GM12878 (cell line): ENCODE data around the gene DNAJC12. TPM values are rescaled to one million over a fixed set of nuclear protein-coding genes. Genes with fewer than 3 reads are reported as not detected.
"Not testable (repeated sequence)": the region's sequence is repeated elsewhere in the genome, so short reads cannot be mapped to it uniquely, and the experiment has no call there.

Experiments used
- ATAC-seq: fragments of 200-7000 bp; cut with Tn5 transposase; 3 replicates; pipeline ENCODE4 v1.9.1; 2020; ENCODE audit warnings: mild to moderate bottlenecking, moderate library complexity
- BruUV-seq: library from RNA; stranded (reverse); fragments of 400-500 nt; replicated peaks from 2 replicates; lab custom pipeline; 2021; lab: Mats Ljungman, UMichigan
- CTCF ChIA-PET: fragments of 300-600 bp; sonication (Branson Sonifier 250); formaldehyde crosslinking; extraction: SDS; loops from one replicate; lab custom pipeline; 2021; ENCODE audit warnings: inconsistent platforms; lab: Yijun Ruan, JAX
- POLR2A ChIA-PET: fragments of 350-600 bp; formaldehyde crosslinking; extraction: SDS; loops from one replicate; lab custom pipeline; 2021; ENCODE audit warnings: inconsistent platforms; lab: Charles Lee
- RAD21 ChIA-PET: fragments of 300-600 bp; sonication (Branson Sonifier 250); formaldehyde crosslinking; loops from one replicate; lab custom pipeline; 2023; ENCODE audit warnings: antibody characterized with exemption; ENCODE audit not compliant: unreplicated experiment; lab: Charles Lee
- SMC1A ChIA-PET: fragments of 300-600 bp; sonication (Branson Sonifier 250); formaldehyde crosslinking; loops from one replicate; lab custom pipeline; 2023; ENCODE audit not compliant: unreplicated experiment, uncharacterized antibody; lab: Charles Lee
- DNase-seq: peaks from one replicate; pipeline ENCODE4 v3.0.0-alpha.2; 2011; ENCODE audit warnings: low read depth, low spot score
- FAIRE-seq: peaks from 3 replicates; lab custom pipeline; 2011; peaks lifted over from hg19 to GRCh38; lab: Jason Lieb, UNC
- H2AFZ ChIP-seq: 2 replicates; pipeline ENCODE4 v1.6.0; 2011; ENCODE audit warnings: low read depth, low read length, control low read depth; ENCODE audit not compliant: control insufficient read depth
- H3K27ac ChIP-seq: 2 replicates; pipeline ENCODE4 v1.5.1; 2011; ENCODE audit warnings: control low read depth; ENCODE audit not compliant: control insufficient read depth, insufficient read depth
- H3K27me3 ChIP-seq, 2 experiments: replicated peaks in 1 of 2; 2 replicates each; pipeline versions ENCODE4 v1.6.0 to v1.6.1; 2011; ENCODE audit warnings: low read length in 1 of 2; ENCODE audit not compliant: control insufficient read depth in 2 of 2, insufficient read depth in 2 of 2
- H3K36me3 ChIP-seq, 2 experiments: 2 replicates each; pipeline ENCODE4 v1.5.1; 2011; ENCODE audit warnings: low read length in 1 of 2; ENCODE audit not compliant: control insufficient read depth in 2 of 2, insufficient read depth in 2 of 2
- H3K4me1 ChIP-seq: 2 replicates; pipeline ENCODE4 v1.6.1; 2011; ENCODE audit warnings: mild to moderate bottlenecking, low read length, moderate library complexity, mixed read lengths; ENCODE audit not compliant: control insufficient read depth, insufficient read depth
- H3K4me2 ChIP-seq: 2 replicates; pipeline ENCODE4 v1.6.0; 2011; ENCODE audit warnings: control low read depth; ENCODE audit not compliant: control insufficient read depth, insufficient read depth
- H3K4me3 ChIP-seq: fragments of 200-600 bp; sonication (generic); 2 replicates; pipeline ENCODE4 v1.5.1; 2016
- H3K79me2 ChIP-seq: 2 replicates; pipeline ENCODE4 v1.6.0; 2011; ENCODE audit warnings: low read length; ENCODE audit not compliant: control insufficient read depth, insufficient read depth
- H3K9ac ChIP-seq: 2 replicates; pipeline ENCODE4 v1.8.0; 2011; ENCODE audit warnings: low read length, control low read depth, mixed read lengths; ENCODE audit not compliant: control insufficient read depth, insufficient read depth
- H3K9me3 ChIP-seq: replicated peaks from 3 replicates; pipeline ENCODE4 v1.5.1; 2011; ENCODE audit warnings: mild to moderate bottlenecking, low read length; ENCODE audit not compliant: control insufficient read depth, insufficient read depth
- H4K20me1 ChIP-seq: 2 replicates; pipeline ENCODE4 v1.6.0; 2011; ENCODE audit not compliant: control insufficient read depth, insufficient read depth
- NFYB ChIP-seq: IDR thresholded peaks from 2 replicates; pipeline ENCODE4 v1.6.1; 2011; ENCODE audit warnings: low read depth, mild to moderate bottlenecking, low read length, improper control_type of control experiment, moderate library complexity; ENCODE audit not compliant: insufficient read depth
- ZNF207 ChIP-seq: fragments of 450-650 bp; IDR thresholded peaks from 2 replicates; pipeline ENCODE4 v1.6.1; 2014; ENCODE audit warnings: antibody characterized with exemption, mild to moderate bottlenecking, borderline replicate concordance
- WGBS: methylation state at CpG from one replicate; pipeline ENCODE4 v1.1.6; 2016; ENCODE audit warnings: low lambda C conversion rate; ENCODE audit not compliant: insufficient replicate concordance, insufficient coverage; ENCODE audit errors: missing lambda C conversion rate; 5-methylcytosine and 5-hydroxymethylcytosine counted together
- in situ Hi-C: fragments of 300-500 bp; cut with MboI; formaldehyde crosslinking; loops from 9 replicates; pipeline ENCODE4 v1.14.3; 2018; ENCODE audit warnings: mixed read lengths
- intact Hi-C: fragments of 100-400 bp; cut with micrococcal nuclease; formaldehyde crosslinking; loops from one replicate; pipeline ENCODE4 v1.14.2; 2022; ENCODE audit not compliant: unreplicated experiment
- polyA plus RNA-seq, 11 experiments: library from polyadenylated mRNA; depleted of rRNA in 4 of 11; unstranded in 6 of 11; stranded (reverse) in 5 of 11; fragments of >200 nt; fragmentation: Nextera tagmentation in 4 of 11; fragmentation: Illumina TruSeq in 1 of 11; extraction: Ambion mirVana in 4 of 11; extraction: Trizol in 1 of 11; gene quantifications; 1 replicate in 1 of 11; 2 replicates in 10 of 11; pipeline versions ENCODE4 v1.2.1 to v1.2.3, GENCODE V29; 2011 to 2016; ENCODE audit warnings: inconsistent platforms in 2 of 11, missing spikeins in 2 of 11, low read depth in 1 of 11
- total RNA-seq, 4 experiments: library from RNA; depleted of rRNA in 3 of 4; stranded (reverse); fragments of >200 nt in 3 of 4; fragmentation: Illumina TruSeq in 1 of 4; extraction: Trizol in 1 of 4; gene quantifications; 2 replicates each; pipeline versions ENCODE4 v1.2.1 to v1.2.3, GENCODE V29; 2013 to 2021
- TF ChIP-seq, protein P1 (sequence below): IDR thresholded peaks from 2 replicates; pipeline ENCODE4 v1.6.1; 2012; ENCODE audit warnings: low read depth, low read length, improper control_type of control experiment

Gene DNAJC12
- total and polyA plus RNA-seq, 10 of the 15 experiments (the other 5 are each of a cell fraction or from before 2014, with no cell fraction given): 1.1 to 4.5 (median 3.0) TPM

DNA sequence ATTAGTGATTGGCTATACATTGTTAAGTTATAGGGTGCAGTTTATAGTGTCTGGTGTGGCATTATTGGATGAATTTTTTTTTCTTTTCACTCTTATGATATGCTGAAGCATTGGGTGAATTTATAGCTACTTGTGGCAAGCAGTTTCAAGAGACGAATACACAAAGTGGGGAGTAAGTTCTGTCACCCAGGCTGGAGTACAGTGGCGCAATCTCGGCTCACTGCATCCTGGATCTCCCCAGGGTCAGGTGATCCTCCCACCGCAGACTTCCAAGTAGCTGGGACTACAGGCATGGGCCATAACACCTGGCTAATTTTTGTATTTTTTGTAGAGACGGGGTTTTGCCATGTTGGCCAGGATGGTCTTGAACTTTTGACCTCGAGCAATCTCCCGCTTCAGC lies 40.1 kb upstream of the DNAJC12 start:
- BruUV-seq: no TSS peak
- in situ Hi-C loops (no loop called here), intact Hi-C loops (no loop called here)
- Histone ChIP-seq H3K4me1 (no peaks in the 10 kb centered on the region), H3K79me2 (no peaks in the 10 kb centered on the region), H3K27me3 (no peaks in the 10 kb centered on the region), H3K27ac (no peak overlapping the region), H3K9me3 (no peaks in the 10 kb centered on the region), H3K4me3 (no peak overlapping the region), H3K9ac (no peak overlapping the region), H3K36me3 (no peaks in the 10 kb centered on the region), H2AFZ (no peak overlapping the region), H3K4me2 (no peak overlapping the region), H4K20me1 (no peaks in the 10 kb centered on the region)
- no peak for DNase-seq
- CTCF ChIA-PET: interaction anchor here (0.6 to 1.5 kb wide), 5 partner anchors 23 to 423 kb away, joined by 3 to 5 read pairs (median 3); no protein-coding TSS in a partner anchor
- 0 out of 2 replicates have a peak, but pooled peaks have one; percentile 13 for TF ChIP-seq NFYB
- TF ChIP-seq ZNF207: no peak
- TF ChIP-seq, protein P1, sequence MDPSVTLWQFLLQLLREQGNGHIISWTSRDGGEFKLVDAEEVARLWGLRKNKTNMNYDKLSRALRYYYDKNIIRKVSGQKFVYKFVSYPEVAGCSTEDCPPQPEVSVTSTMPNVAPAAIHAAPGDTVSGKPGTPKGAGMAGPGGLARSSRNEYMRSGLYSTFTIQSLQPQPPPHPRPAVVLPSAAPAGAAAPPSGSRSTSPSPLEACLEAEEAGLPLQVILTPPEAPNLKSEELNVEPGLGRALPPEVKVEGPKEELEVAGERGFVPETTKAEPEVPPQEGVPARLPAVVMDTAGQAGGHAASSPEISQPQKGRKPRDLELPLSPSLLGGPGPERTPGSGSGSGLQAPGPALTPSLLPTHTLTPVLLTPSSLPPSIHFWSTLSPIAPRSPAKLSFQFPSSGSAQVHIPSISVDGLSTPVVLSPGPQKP: no peak
- FAIRE-seq: no peak
- WGBS: 74% methylated on average over 7 of the region's 7 CpGs
- ATAC-seq: no peak
- POLR2A ChIA-PET: interaction anchor here (0.6 to 0.8 kb wide), 3 partner anchors 10 to 22 kb away, joined by 3 to 4 read pairs (median 3); no protein-coding TSS in a partner anchor
- SMC1A ChIA-PET: interaction anchor here (1.0 kb wide), 1 partner anchor 12 kb away, joined by 8 read pairs; no protein-coding TSS in a partner anchor
- RAD21 ChIA-PET: no interaction called here

DNA sequence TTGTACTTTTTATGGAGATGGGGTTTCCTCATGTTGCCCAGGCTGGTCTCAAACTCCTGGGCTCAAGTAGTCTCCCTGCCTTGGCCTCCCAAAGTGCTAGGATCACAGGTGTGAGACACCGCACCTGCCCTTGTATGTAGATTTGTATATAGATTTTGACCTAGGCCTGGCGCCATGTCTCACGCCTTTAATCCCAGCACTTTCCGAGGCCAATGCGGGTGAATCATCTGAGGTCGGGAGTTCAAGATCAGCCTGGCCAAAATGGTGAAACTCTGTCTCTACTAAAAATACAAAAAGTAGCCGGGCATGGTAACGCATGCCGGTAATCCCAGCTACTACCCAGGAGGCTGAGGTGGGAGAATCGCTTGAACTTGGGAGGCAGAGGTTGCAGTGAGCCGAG lies 39.4 kb upstream of the DNAJC12 start:
- H3K79me2 ChIP-seq, intact Hi-C loops, H3K27ac ChIP-seq, BruUV-seq, H3K4me3 ChIP-seq, H3K9me3 ChIP-seq, H3K4me1 ChIP-seq, H3K27me3 ChIP-seq, H3K4me2 ChIP-seq, H4K20me1 ChIP-seq, FAIRE-seq, RAD21 ChIA-PET, H2AFZ ChIP-seq, in situ Hi-C loops, DNase-seq, H3K9ac ChIP-seq, ATAC-seq, H3K36me3 ChIP-seq: not testable (repeated sequence)
- CTCF ChIA-PET: interaction anchor here (0.7 to 1.5 kb wide), 5 partner anchors 22 to 423 kb away, joined by 3 to 5 read pairs (median 4); no protein-coding TSS in a partner anchor
- SMC1A ChIA-PET: interaction anchor here (1.0 kb wide), 1 partner anchor 11 kb away, joined by 8 read pairs; no protein-coding TSS in a partner anchor
- WGBS: 91% methylated on average over 11 of the region's 11 CpGs
- POLR2A ChIA-PET: interaction anchor here (0.7 to 0.8 kb wide), 2 partner anchors 15 to 23 kb away, joined by 3 to 4 read pairs; no protein-coding TSS in a partner anchor
